Measurements from ENCODE around the gene PRDM5. TPM values are rescaled to one million over a fixed set of nuclear protein-coding genes. Genes with fewer than 3 reads are reported as not detected.

PRDM5 gene
- total and polyA plus RNA-seq, 2 experiments from 2014 or later, result 8.7 to 12.6 TPM

DNA sequence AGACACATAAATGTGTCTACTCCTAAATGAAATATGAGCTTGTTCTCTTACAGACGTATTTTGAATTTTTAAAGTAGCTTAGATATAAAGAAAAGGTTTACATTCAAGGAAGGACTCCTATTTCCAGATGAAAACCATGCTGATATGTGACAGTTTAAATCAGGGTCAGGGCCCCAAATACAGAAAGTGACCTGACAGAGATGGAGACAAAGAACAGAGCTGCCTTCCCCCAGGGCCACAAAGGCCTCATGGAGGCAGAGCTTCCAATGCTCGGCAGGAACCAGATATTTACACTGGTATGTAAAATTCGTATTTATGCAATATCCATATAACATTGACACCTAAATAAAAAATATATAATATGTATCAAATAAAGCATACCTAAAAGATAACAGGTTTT is 124.0 kb downstream of the PRDM5 start:
- Histone ChIP-seq H3K4me3 (no peak overlapping the region), H3K27ac (no peak overlapping the region), H3K4me1 (ENCODE audit: insufficient read depth) (peaks cover 10% of the 10 kb centered on the region), H4K20me1 (ENCODE audit: insufficient read depth) (no peaks in the 10 kb centered on the region), H3K9me3 (ENCODE audit: low read depth) (no peaks in the 10 kb centered on the region), H3K9me2 (ENCODE audit: insufficient read depth) (no peaks in the 10 kb centered on the region), H2AFZ (no peak overlapping the region), H3K79me2 (ENCODE audit: insufficient read depth) (no peaks in the 10 kb centered on the region), H3K27me3 (replicated peaks; ENCODE audit: insufficient read depth) (no peaks in the 10 kb centered on the region), H3K36me3 (ENCODE audit: low read depth) (no peaks in the 10 kb centered on the region), H3F3A (ENCODE audit: insufficient read depth) (peaks cover 16% of the 10 kb centered on the region; the same call in 1 of the 2 replicates), H3K9ac (no peak overlapping the region), H3K4me2 (ENCODE audit: unreplicated experiment) (no peak overlapping the region)
- TF ChIP-seq EZH2 (IDR thresholded peaks at IDR 0.05; ENCODE audit: insufficient read depth, poor library complexity, severe bottlenecking) (no peak), EZH2phosphoT487 (IDR thresholded peaks at IDR 0.05; ENCODE audit: insufficient read depth, low read depth) (no peak)
- no peak for DNase-seq
- WGBS, 2 experiments (ENCODE audit: low coverage in 1 of 2, low lambda C conversion rate in 2 of 2, missing lambda C conversion rate in 2 of 2), result 95 to 97% methylated on average over 3 of the region's 3 CpGs
- in situ Hi-C loops (cut with MboI), result no loop called here

DNA sequence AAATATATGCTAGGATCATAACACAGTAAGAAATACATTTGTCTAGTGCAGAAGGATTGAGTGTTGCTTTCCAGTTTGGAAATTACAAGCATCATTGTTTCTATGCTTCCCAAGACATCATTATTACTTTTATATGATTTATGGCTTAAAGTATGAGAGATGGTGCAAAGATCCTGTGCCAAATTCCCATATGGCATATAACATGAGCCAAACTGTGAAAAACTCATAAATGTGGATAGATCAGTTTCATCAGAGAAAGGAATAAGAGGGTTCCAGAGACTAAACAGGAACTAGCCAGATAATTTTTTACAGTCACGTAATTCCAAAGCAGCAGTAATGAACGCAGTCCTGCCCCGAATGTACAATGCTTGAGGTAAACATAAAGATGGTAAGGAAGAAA is 126.3 kb downstream of the PRDM5 start:
- TF ChIP-seq EZH2phosphoT487 (IDR thresholded peaks at IDR 0.05; ENCODE audit: insufficient read depth, low read depth) (no peak), EZH2 (IDR thresholded peaks at IDR 0.05; ENCODE audit: insufficient read depth, poor library complexity, severe bottlenecking) (no peak)
- DNase-seq, result no peak
- 89 to 93% methylated on average over 3 of the region's 3 CpGs for WGBS, 2 experiments (ENCODE audit: low coverage in 1 of 2, low lambda C conversion rate in 2 of 2, missing lambda C conversion rate in 2 of 2)
- Histone ChIP-seq H2AFZ (no peak overlapping the region), H3K36me3 (ENCODE audit: low read depth) (no peaks in the 10 kb centered on the region), H4K20me1 (ENCODE audit: insufficient read depth) (no peaks in the 10 kb centered on the region), H3F3A (ENCODE audit: insufficient read depth) (peaks cover 12% of the 10 kb centered on the region; the same call in 1 of the 2 replicates), H3K9me2 (ENCODE audit: insufficient read depth) (no peaks in the 10 kb centered on the region), H3K9me3 (ENCODE audit: low read depth) (no peaks in the 10 kb centered on the region), H3K79me2 (ENCODE audit: insufficient read depth) (no peaks in the 10 kb centered on the region), H3K4me3 (no peak overlapping the region), H3K9ac (no peak overlapping the region), H3K27me3 (replicated peaks; ENCODE audit: insufficient read depth) (no peaks in the 10 kb centered on the region), H3K27ac (no peak overlapping the region), H3K4me1 (ENCODE audit: insufficient read depth) (peaks cover 6% of the 10 kb centered on the region), H3K4me2 (ENCODE audit: unreplicated experiment) (no peak overlapping the region)
- in situ Hi-C loops (cut with MboI), result no loop called here

DNA sequence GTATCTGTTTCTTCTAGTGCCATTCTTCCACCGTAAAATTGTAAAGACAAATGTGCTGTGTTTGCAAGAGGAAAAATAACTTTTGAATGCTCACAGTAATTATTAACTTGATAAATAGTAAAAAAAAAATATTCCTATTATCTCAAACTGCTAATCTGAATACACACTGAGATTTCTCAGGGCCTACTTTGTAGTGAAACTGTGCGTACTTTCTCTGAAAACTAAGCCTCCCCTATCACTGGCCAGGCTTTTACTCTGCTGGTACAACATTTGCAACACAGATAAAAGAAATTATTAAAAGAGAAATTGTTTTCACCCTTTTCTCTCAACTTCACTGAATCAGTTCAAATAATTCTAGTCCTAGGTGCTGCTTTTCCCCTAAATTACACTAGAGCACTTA is 137.3 kb downstream of the PRDM5 start:
- DNase-seq, result no peak
- no peaks in the 10 kb centered on the region for H3K9me3 ChIP-seq (ENCODE audit: low read depth)
- in situ Hi-C loops (cut with MboI), result no loop called here
- no peaks in the 10 kb centered on the region for H3F3A ChIP-seq (ENCODE audit: insufficient read depth)
- H3K9ac ChIP-seq, result no peak overlapping the region
- no peak for TF ChIP-seq EZH2 (IDR thresholded peaks at IDR 0.05; ENCODE audit: insufficient read depth, poor library complexity, severe bottlenecking)
- TF ChIP-seq EZH2phosphoT487 (IDR thresholded peaks at IDR 0.05; ENCODE audit: insufficient read depth, low read depth), result no peak
- WGBS, 2 experiments (ENCODE audit: low coverage in 1 of 2, low lambda C conversion rate in 2 of 2, missing lambda C conversion rate in 2 of 2), result 93 to 97% methylated on average over 2 of the region's 2 CpGs
- no peaks in the 10 kb centered on the region for H3K4me1 ChIP-seq (ENCODE audit: insufficient read depth)
- no peak overlapping the region for H3K4me2 ChIP-seq (ENCODE audit: unreplicated experiment)
- H2AFZ ChIP-seq, result no peak overlapping the region
- no peaks in the 10 kb centered on the region; the same call in 1 of the 2 replicates for H3K36me3 ChIP-seq (ENCODE audit: low read depth)
- no peaks in the 10 kb centered on the region for H3K27me3 ChIP-seq (replicated peaks; ENCODE audit: insufficient read depth)
- H3K4me3 ChIP-seq, result no peak overlapping the region
- no peaks in the 10 kb centered on the region for H3K9me2 ChIP-seq (ENCODE audit: insufficient read depth)
- H3K79me2 ChIP-seq (ENCODE audit: insufficient read depth), result no peaks in the 10 kb centered on the region
- no peak overlapping the region for H3K27ac ChIP-seq
- H4K20me1 ChIP-seq (ENCODE audit: insufficient read depth), result no peaks in the 10 kb centered on the region

DNA sequence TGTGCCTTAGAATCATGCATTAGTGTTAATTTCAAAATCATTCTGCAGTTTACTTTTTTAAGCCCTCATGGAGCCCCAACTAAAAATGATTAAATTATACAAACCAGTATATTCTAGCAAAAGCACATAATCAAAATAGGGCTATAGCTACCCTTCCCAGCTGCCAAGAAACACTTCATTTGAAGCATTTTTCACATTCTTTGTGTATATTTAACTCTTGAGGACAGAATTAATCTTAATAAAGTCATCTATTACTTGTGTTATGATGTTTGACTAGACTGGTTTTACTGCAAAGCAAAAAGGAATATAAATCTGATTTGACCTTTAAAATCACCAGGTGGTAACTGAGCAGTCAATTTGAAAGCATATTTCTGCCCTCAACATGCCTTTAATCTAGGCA is 145.1 kb downstream of the PRDM5 start:
- no peaks in the 10 kb centered on the region for H3F3A ChIP-seq (ENCODE audit: insufficient read depth)
- DNase-seq, result no peak
- no peaks in the 10 kb centered on the region for H4K20me1 ChIP-seq (ENCODE audit: insufficient read depth)
- no peak overlapping the region for H3K4me3 ChIP-seq
- in situ Hi-C loops (cut with MboI), result no loop called here
- H3K79me2 ChIP-seq (ENCODE audit: insufficient read depth), result no peaks in the 10 kb centered on the region
- no peaks in the 10 kb centered on the region for H3K9me3 ChIP-seq (ENCODE audit: low read depth)
- no peak overlapping the region for H3K4me2 ChIP-seq (ENCODE audit: unreplicated experiment)
- no peak overlapping the region for H2AFZ ChIP-seq
- TF ChIP-seq EZH2phosphoT487 (IDR thresholded peaks at IDR 0.05; ENCODE audit: insufficient read depth, low read depth) (no peak), EZH2 (IDR thresholded peaks at IDR 0.05; ENCODE audit: insufficient read depth, poor library complexity, severe bottlenecking) (no peak)
- no peaks in the 10 kb centered on the region for H3K36me3 ChIP-seq (ENCODE audit: low read depth)
- H3K27ac ChIP-seq, result no peak overlapping the region
- H3K27me3 ChIP-seq (replicated peaks; ENCODE audit: insufficient read depth), result no peaks in the 10 kb centered on the region
- no peaks in the 10 kb centered on the region for H3K4me1 ChIP-seq (ENCODE audit: insufficient read depth)
- no peak overlapping the region for H3K9ac ChIP-seq
- no peaks in the 10 kb centered on the region for H3K9me2 ChIP-seq (ENCODE audit: insufficient read depth)

DNA sequence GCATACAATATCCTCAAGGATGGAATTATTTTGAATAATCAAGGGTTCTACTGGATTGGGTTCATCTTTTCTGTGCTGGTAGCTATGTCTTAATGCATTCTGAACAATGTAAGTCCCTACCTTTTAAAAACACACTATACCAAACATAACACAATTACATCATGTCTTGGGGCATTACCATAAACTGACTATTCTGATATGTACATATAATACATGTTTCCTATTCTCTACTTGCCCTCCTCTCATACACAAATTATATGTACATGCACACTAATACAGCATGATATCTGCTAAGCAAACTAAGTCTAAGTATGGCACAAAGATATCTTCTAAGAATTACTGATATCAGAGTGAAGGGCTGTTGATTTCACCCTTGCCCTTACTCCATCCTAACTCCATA is 147.1 kb downstream of the PRDM5 start:
- Histone ChIP-seq H3K9ac (no peak overlapping the region), H3K27me3 (replicated peaks; ENCODE audit: insufficient read depth) (no peaks in the 10 kb centered on the region), H2AFZ (no peak overlapping the region), H3K27ac (no peak overlapping the region), H3K4me1 (ENCODE audit: insufficient read depth) (no peaks in the 10 kb centered on the region), H3K4me2 (ENCODE audit: unreplicated experiment) (no peak overlapping the region), H3F3A (ENCODE audit: insufficient read depth) (no peaks in the 10 kb centered on the region), H3K79me2 (ENCODE audit: insufficient read depth) (no peaks in the 10 kb centered on the region), H3K4me3 (no peak overlapping the region), H3K9me2 (ENCODE audit: insufficient read depth) (no peaks in the 10 kb centered on the region), H3K9me3 (ENCODE audit: low read depth) (no peaks in the 10 kb centered on the region), H4K20me1 (ENCODE audit: insufficient read depth) (no peaks in the 10 kb centered on the region), H3K36me3 (ENCODE audit: low read depth) (no peaks in the 10 kb centered on the region)
- no peak for DNase-seq
- TF ChIP-seq EZH2phosphoT487 (IDR thresholded peaks at IDR 0.05; ENCODE audit: insufficient read depth, low read depth), result no peak
- no peak for TF ChIP-seq EZH2 (IDR thresholded peaks at IDR 0.05; ENCODE audit: insufficient read depth, poor library complexity, severe bottlenecking)
- in situ Hi-C loops (cut with MboI), result no loop called here

Data from GM23248 (cell line).